OCI-LY3 (cell line): ENCODE data around the gene LHPP.

ENCODE experiments used
- H2AFZ ChIP-seq: fragments of 200-600, 300-600 bp; shearing (Covaris generic); 2 replicates; pipeline ENCODE4 v1.6.0; 2014; ENCODE audit warnings: antibody characterized with exemption, low read depth, low read length
- H3K27ac ChIP-seq: fragments of 200-600, 300-600 bp; sonication (generic); 2 replicates; pipeline ENCODE4 v1.5.1; 2014; ENCODE audit warnings: mild to moderate bottlenecking, low read length, moderate library complexity, mixed read lengths
- H3K27me3 ChIP-seq: fragments of 200-600, 300-600 bp; sonication (generic); 2 replicates; pipeline ENCODE4 v1.6.1; 2014; ENCODE audit warnings: low read depth, low read length, mixed read lengths
- H3K36me3 ChIP-seq: fragments of 200-600, 300-600 bp; sonication (generic); replicated peaks from 2 replicates; pipeline ENCODE3; 2014; ENCODE audit warnings: low read depth, low read length, mixed read lengths
- H3K4me1 ChIP-seq: fragments of 300-600, 200-600 bp; sonication (generic); 2 replicates; pipeline ENCODE4 v1.6.1; 2014; ENCODE audit warnings: low read length, mixed read lengths
- H3K4me2 ChIP-seq: fragments of 200-600, 300-600 bp; sonication (generic); 2 replicates; pipeline ENCODE4 v1.6.1; 2014; ENCODE audit warnings: low read length, mixed read lengths
- H3K4me3 ChIP-seq: fragments of 300-600, 200-600 bp; sonication (generic); 2 replicates; pipeline ENCODE4 v1.5.1; 2014; ENCODE audit warnings: antibody characterized with exemption, mild to moderate bottlenecking, low read length, moderate library complexity
- H3K79me2 ChIP-seq: fragments of 300-600, 200-600 bp; shearing (Covaris generic); 2 replicates; pipeline ENCODE4 v1.6.1; 2014; ENCODE audit warnings: mild to moderate bottlenecking, low read length, mixed read lengths
- H3K9ac ChIP-seq: fragments of 300-600, 200-600 bp; shearing (Covaris generic); 2 replicates; pipeline ENCODE4 v1.6.0; 2014; ENCODE audit warnings: mild to moderate bottlenecking, low read length, moderate library complexity
- H3K9me3 ChIP-seq: fragments of 200-600, 300-600 bp; shearing (Covaris generic); 2 replicates; pipeline ENCODE4 v1.6.1; 2014; ENCODE audit warnings: low read length, mixed read lengths; ENCODE audit not compliant: insufficient read depth
- H4K20me1 ChIP-seq: fragments of 200-600, 300-600 bp; sonication (generic); 2 replicates; pipeline ENCODE4 v1.6.1; 2016; ENCODE audit warnings: low read length, mixed read lengths; ENCODE audit not compliant: insufficient read depth
- EZH2phosphoT487 ChIP-seq: fragments of 200-600 bp; shearing (Covaris generic); IDR thresholded peaks from 2 replicates; pipeline ENCODE4 v1.6.1; 2018; ENCODE audit warnings: antibody characterized with exemption, mixed run types, low read depth
- TF ChIP-seq, protein P1 (sequence below): fragments of 200-600, 300-600 bp; sonication (generic); IDR thresholded peaks from 2 replicates; pipeline ENCODE4 v1.5.1; 2014; ENCODE audit warnings: antibody characterized with exemption, low read length, low read depth

LHPP gene

DNA sequence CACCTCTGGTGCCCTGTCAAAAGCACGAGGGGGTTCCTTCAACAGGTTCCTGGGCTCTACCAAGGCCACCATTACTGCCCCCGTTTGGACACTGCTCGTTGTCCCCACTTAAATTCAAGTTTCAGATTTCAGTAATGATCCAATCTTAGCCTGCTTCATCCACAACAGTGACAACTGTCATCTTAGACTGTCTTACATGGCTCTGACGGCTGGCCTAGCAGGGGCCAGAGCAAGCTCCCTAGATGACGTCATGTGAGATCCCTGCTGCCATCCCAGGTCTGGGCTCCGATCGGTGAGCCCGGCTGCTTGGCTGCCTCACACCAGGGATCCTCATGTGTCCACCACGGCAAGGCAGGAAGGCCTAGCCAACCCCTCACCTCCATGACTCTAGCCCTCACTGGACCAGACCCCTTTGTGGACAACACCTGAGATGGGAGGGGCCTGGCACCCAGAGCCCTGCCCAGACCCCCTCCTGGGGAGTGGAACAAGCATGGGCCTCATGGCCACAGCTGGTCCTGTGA lies 200.1 kb downstream of the LHPP start:
- Histone ChIP-seq H3K9ac (no peak overlapping the region), H4K20me1 (peaks cover 71% of the 10 kb centered on the region), H2AFZ (no peak overlapping the region), H3K4me1 (no peaks in the 10 kb centered on the region), H3K36me3 (no peaks in the 10 kb centered on the region), H3K9me3 (no peaks in the 10 kb centered on the region), H3K4me3 (no peak overlapping the region), H3K4me2 (no peak overlapping the region), H3K27ac (no peak overlapping the region), H3K27me3 (no peaks in the 10 kb centered on the region), H3K79me2 (peaks cover 9% of the 10 kb centered on the region; the same call in 1 of the 2 replicates)
- no peak for TF ChIP-seq EZH2phosphoT487
- TF ChIP-seq, protein P1, sequence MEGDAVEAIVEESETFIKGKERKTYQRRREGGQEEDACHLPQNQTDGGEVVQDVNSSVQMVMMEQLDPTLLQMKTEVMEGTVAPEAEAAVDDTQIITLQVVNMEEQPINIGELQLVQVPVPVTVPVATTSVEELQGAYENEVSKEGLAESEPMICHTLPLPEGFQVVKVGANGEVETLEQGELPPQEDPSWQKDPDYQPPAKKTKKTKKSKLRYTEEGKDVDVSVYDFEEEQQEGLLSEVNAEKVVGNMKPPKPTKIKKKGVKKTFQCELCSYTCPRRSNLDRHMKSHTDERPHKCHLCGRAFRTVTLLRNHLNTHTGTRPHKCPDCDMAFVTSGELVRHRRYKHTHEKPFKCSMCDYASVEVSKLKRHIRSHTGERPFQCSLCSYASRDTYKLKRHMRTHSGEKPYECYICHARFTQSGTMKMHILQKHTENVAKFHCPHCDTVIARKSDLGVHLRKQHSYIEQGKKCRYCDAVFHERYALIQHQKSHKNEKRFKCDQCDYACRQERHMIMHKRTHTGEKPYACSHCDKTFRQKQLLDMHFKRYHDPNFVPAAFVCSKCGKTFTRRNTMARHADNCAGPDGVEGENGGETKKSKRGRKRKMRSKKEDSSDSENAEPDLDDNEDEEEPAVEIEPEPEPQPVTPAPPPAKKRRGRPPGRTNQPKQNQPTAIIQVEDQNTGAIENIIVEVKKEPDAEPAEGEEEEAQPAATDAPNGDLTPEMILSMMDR, result no peak

DNA sequence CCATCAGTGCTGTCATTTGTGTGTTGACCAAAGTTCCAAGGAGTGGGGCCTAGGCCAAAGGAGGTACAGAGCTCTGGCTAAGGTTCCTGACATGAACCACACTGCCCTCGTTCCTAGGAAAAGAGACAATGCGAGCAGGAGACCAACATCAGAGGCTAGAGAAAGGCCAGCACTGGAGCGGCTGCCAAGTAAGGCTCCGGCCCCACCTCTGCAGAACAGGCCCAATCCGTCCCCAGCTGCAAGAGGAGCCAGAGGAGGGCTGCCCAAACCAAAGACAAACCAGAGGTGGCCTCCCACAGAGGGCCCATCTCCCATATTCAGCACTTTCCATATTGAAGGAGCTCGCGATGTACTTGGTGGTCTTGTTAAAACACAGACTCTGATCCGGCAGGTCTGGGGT lies 201.6 kb downstream of the LHPP start:
- H4K20me1 ChIP-seq, result peaks cover 73% of the 10 kb centered on the region
- no peak for TF ChIP-seq EZH2phosphoT487
- TF ChIP-seq, protein P1, result no peak
- no peak overlapping the region for H3K4me2 ChIP-seq
- H3K4me1 ChIP-seq, result no peaks in the 10 kb centered on the region
- H3K27me3 ChIP-seq, result no peaks in the 10 kb centered on the region
- peaks cover 9% of the 10 kb centered on the region; the same call in 1 of the 2 replicates for H3K79me2 ChIP-seq
- H2AFZ ChIP-seq, result no peak overlapping the region
- H3K4me3 ChIP-seq, result no peak overlapping the region
- H3K9ac ChIP-seq, result no peak overlapping the region
- H3K36me3 ChIP-seq, result no peaks in the 10 kb centered on the region
- no peak overlapping the region for H3K27ac ChIP-seq
- H3K9me3 ChIP-seq, result no peaks in the 10 kb centered on the region
